Measurements from ENCODE around the gene RDH11. TPM values are rescaled to one million over a fixed set of nuclear protein-coding genes. Genes with fewer than 3 reads are reported as not detected.

The RDH11 gene
- total RNA-seq, 5 donors from 2014 or later (not counting 1 experiment from before 2014, with no cell fraction given) = 26.1 to 44.2 (median 40.0) TPM

- H3K27me3 Mint-ChIP-seq = no peaks in the 10 kb centered on the region
- POLR2A ChIA-PET = interaction anchor here in 1 of 2 donors (1.3 kb wide), 1 partner anchor 15 kb away, joined by 3 read pairs; the partner anchor contains the start of gene RDH11
- no peak overlapping the region for H3K4me3 Mint-ChIP-seq
Observed at GRCh38 chr14:67680121-67680602, 15.4 kb downstream of the RDH11 start.

GRCh38 chr14:67679006-67679405 lies 16.6 kb downstream of the RDH11 start:
- peaks cover 3 to 41% of the 10 kb centered on the region in 2 donors for H3K36me3 ChIP-seq (ENCODE audit: control insufficient read depth in 2 of 2, extremely low read depth in 1 of 2, insufficient read depth in 1 of 2, low read length in 1 of 2)
- Mint-ChIP-seq H3K36me3 (peaks cover 24% of the 10 kb centered on the region), H3K4me1 (peaks cover 13 to 30% (median 25%) of the 10 kb centered on the region in 3 donors), H3K27ac (no peak overlapping the region), H3K4me3 (no peak overlapping the region), H3K27me3 (no peaks in the 10 kb centered on the region), H3K9me3 (no peaks in the 10 kb centered on the region)
- ChIA-PET CTCF (interaction anchor here (0.6 to 1.3 kb wide), 2 partner anchors 14 to 60 kb away, joined by 3 read pairs; no protein-coding TSS in a partner anchor), POLR2A (no interaction called here)
- DNase-seq (no peak), ATAC-seq (replicated peaks in 1 of 4) (no peak)
- no peaks in the 10 kb centered on the region for H3K9me3 ChIP-seq
- H3K27me3 ChIP-seq (replicated peaks in 1 of 2; ENCODE audit: control insufficient read depth in 2 of 2, extremely low read depth in 1 of 2, insufficient read depth in 2 of 2, low read length in 1 of 2) = no peaks in the 10 kb centered on the region
- H3K27ac ChIP-seq (ENCODE audit: low read length) = no peak overlapping the region
- 88% methylated on average over 1 of the region's 2 CpGs for WGBS (ENCODE audit: insufficient coverage)
- H3K4me1 ChIP-seq (ENCODE audit: control insufficient read depth in 1 of 2, extremely low read depth in 1 of 2, insufficient read depth in 2 of 2, low read length in 2 of 2) = peaks cover 0 to 8% of the 10 kb centered on the region in 2 experiments
- no peak overlapping the region for H3K4me3 ChIP-seq (ENCODE audit: control insufficient read depth in 1 of 2, extremely low read depth in 1 of 2, low read length in 1 of 2)

More at GRCh38 chr14:67680121-67680602, 15.4 kb downstream of the RDH11 start:
- CTCF ChIA-PET = interaction anchor here in 1 of 2 donors (0.6 kb wide), 1 partner anchor 19 kb away, joined by 5 read pairs; no protein-coding TSS in a partner anchor
- Mint-ChIP-seq H3K9me3 (no peaks in the 10 kb centered on the region), H3K27ac (peak overlapping the region in 1 of 2 donors; percentile 14), H3K36me3 (peaks cover 31% of the 10 kb centered on the region), H3K4me1 (peaks cover 13 to 30% (median 25%) of the 10 kb centered on the region in 3 donors)
- DNase-seq (no peak), ATAC-seq (replicated peaks in 1 of 4) (peak in 2 of 4 experiments; percentile 20 to 64)
- 19% methylated on average over 2 of the region's 3 CpGs for WGBS (ENCODE audit: insufficient coverage)
- Histone ChIP-seq H3K27ac (ENCODE audit: low read length) (no peak overlapping the region), H3K4me1 (ENCODE audit: control insufficient read depth in 1 of 2, extremely low read depth in 1 of 2, insufficient read depth in 2 of 2, low read length in 2 of 2) (peaks cover 0 to 4% of the 10 kb centered on the region in 2 experiments), H3K27me3 (replicated peaks in 1 of 2; ENCODE audit: control insufficient read depth in 2 of 2, extremely low read depth in 1 of 2, insufficient read depth in 2 of 2, low read length in 1 of 2) (no peaks in the 10 kb centered on the region), H3K36me3 (ENCODE audit: control insufficient read depth in 2 of 2, extremely low read depth in 1 of 2, insufficient read depth in 1 of 2, low read length in 1 of 2) (peaks cover 3 to 45% of the 10 kb centered on the region in 2 donors), H3K4me3 (ENCODE audit: control insufficient read depth in 1 of 2, extremely low read depth in 1 of 2, low read length in 1 of 2) (no peak overlapping the region), H3K9me3 (no peaks in the 10 kb centered on the region)

GRCh38 chr14:67675219-67675582 lies 20.4 kb downstream of the RDH11 start:
- peaks cover 3 to 14% of the 10 kb centered on the region in 2 donors for H3K36me3 ChIP-seq (ENCODE audit: control insufficient read depth in 2 of 2, extremely low read depth in 1 of 2, insufficient read depth in 1 of 2, low read length in 1 of 2)
- Mint-ChIP-seq H3K36me3 (peaks cover 7% of the 10 kb centered on the region), H3K4me1 (peaks cover 40 to 52% (median 45%) of the 10 kb centered on the region in 3 donors), H3K9me3 (no peaks in the 10 kb centered on the region), H3K4me3 (peak overlapping the region; percentile 87 to 88 (median 87)), H3K27ac (peak overlapping the region; percentile 88 to 93), H3K27me3 (no peaks in the 10 kb centered on the region)
- POLR2A ChIA-PET = interaction anchor here in 1 of 2 donors (1.1 kb wide), 1 partner anchor 20 kb away, joined by 5 read pairs; the partner anchor contains the start of gene RDH11
- peak overlapping the region; percentile 95 for H3K27ac ChIP-seq (ENCODE audit: low read length)
- peak overlapping the region; percentile 65 to 69 for H3K4me3 ChIP-seq (ENCODE audit: control insufficient read depth in 1 of 2, extremely low read depth in 1 of 2, low read length in 1 of 2)
- WGBS (ENCODE audit: insufficient coverage) = 40% methylated on average over 13 of the region's 16 CpGs
- CTCF ChIA-PET = interaction anchor here in 1 of 2 donors (0.9 to 1.5 kb wide), 3 partner anchors 18 to 29 kb away, joined by 3 to 4 read pairs (median 4); no protein-coding TSS in a partner anchor
- no peaks in the 10 kb centered on the region for H3K27me3 ChIP-seq (replicated peaks in 1 of 2; ENCODE audit: control insufficient read depth in 2 of 2, extremely low read depth in 1 of 2, insufficient read depth in 2 of 2, low read length in 1 of 2)
- ATAC-seq (replicated peaks in 1 of 4) = peak in 1 of 4 experiments; percentile 1
- no peak for DNase-seq
- no peaks in the 10 kb centered on the region for H3K9me3 ChIP-seq
- peaks cover 8 to 31% of the 10 kb centered on the region in 2 experiments for H3K4me1 ChIP-seq (ENCODE audit: control insufficient read depth in 1 of 2, extremely low read depth in 1 of 2, insufficient read depth in 2 of 2, low read length in 2 of 2)

GRCh38 chr14:67674480-67675218 lies 20.9 kb downstream of the RDH11 start, which contains the start of gene VTI1B:
TSS of gene VTI1B (minus strand) at chr14:67674632. CDS start at chr14:67674489, 143 bp downstream.
- Histone ChIP-seq H3K27ac (ENCODE audit: low read length) (peak within 1 kb of the TSS; percentile 95), H3K9me3 (no peaks in the 10 kb centered on the region), H3K4me3 (ENCODE audit: control insufficient read depth in 1 of 2, extremely low read depth in 1 of 2, low read length in 1 of 2) (peak within 1 kb of the TSS; percentile 65 to 69), H3K27me3 (replicated peaks in 1 of 2; ENCODE audit: control insufficient read depth in 2 of 2, extremely low read depth in 1 of 2, insufficient read depth in 2 of 2, low read length in 1 of 2) (no peaks in the 10 kb centered on the region), H3K4me1 (ENCODE audit: control insufficient read depth in 1 of 2, extremely low read depth in 1 of 2, insufficient read depth in 2 of 2, low read length in 2 of 2) (peaks cover 8 to 31% of the 10 kb centered on the region in 2 experiments), H3K36me3 (ENCODE audit: control insufficient read depth in 2 of 2, extremely low read depth in 1 of 2, insufficient read depth in 1 of 2, low read length in 1 of 2) (peaks cover 3 to 11% of the 10 kb centered on the region in 2 donors)
- WGBS (ENCODE audit: insufficient coverage) = under 1% methylated on average over 87 of the region's 87 CpGs
- ATAC-seq (replicated peaks in 1 of 4) (peak; percentile 94 to 97 (median 96)), DNase-seq (peak; percentile 53 to 88 (median 77))
- H3K4me3 Mint-ChIP-seq = peak within 1 kb of the TSS; percentile 87 to 88 (median 87)
- H3K27me3 Mint-ChIP-seq = no peaks in the 10 kb centered on the region
- H3K4me1 Mint-ChIP-seq = peaks cover 45 to 52% (median 49%) of the 10 kb centered on the region in 3 donors
- H3K9me3 Mint-ChIP-seq = no peaks in the 10 kb centered on the region
- peak within 1 kb of the TSS; percentile 88 to 93 for H3K27ac Mint-ChIP-seq
- CTCF ChIA-PET = interaction anchor here (0.5 to 1.8 kb wide), 7 partner anchors 18 to 247 kb away, joined by 3 to 7 read pairs (median 4); partner anchors contain the start of genes ARG2 (in 1 of the 2) and PIGH (in 1 of the 2)
- peaks cover 7% of the 10 kb centered on the region for H3K36me3 Mint-ChIP-seq
- POLR2A ChIA-PET = interaction anchor here in 1 of 2 donors (1.1 to 1.4 kb wide), 2 partner anchors 21 kb away, joined by 5 read pairs; partner anchors contain the start of gene RDH11

- no peaks in the 10 kb centered on the region for H3K9me3 ChIP-seq
- Mint-ChIP-seq H3K4me1 (peaks cover 50 to 57% (median 55%) of the 10 kb centered on the region in 3 donors), H3K27me3 (no peaks in the 10 kb centered on the region), H3K27ac (peak overlapping the region; percentile 83 to 93), H3K4me3 (peak overlapping the region; percentile 87 to 88 (median 87)), H3K9me3 (no peaks in the 10 kb centered on the region), H3K36me3 (peaks cover 7% of the 10 kb centered on the region)
- ChIA-PET POLR2A (interaction anchor here in 1 of 2 donors (1.4 kb wide), 1 partner anchor 21 kb away, joined by 5 read pairs; the partner anchor contains the start of gene RDH11), CTCF (interaction anchor here in 1 of 2 donors (1.0 to 1.8 kb wide), 6 partner anchors 19 to 247 kb away, joined by 3 to 7 read pairs (median 4); partner anchors contain the start of genes ARG2, PIGH and RDH11)
- H3K27ac ChIP-seq (ENCODE audit: low read length) = peak overlapping the region; percentile 95
- peak overlapping the region; percentile 65 to 69 for H3K4me3 ChIP-seq (ENCODE audit: control insufficient read depth in 1 of 2, extremely low read depth in 1 of 2, low read length in 1 of 2)
- no peaks in the 10 kb centered on the region for H3K27me3 ChIP-seq (replicated peaks in 1 of 2; ENCODE audit: control insufficient read depth in 2 of 2, extremely low read depth in 1 of 2, insufficient read depth in 2 of 2, low read length in 1 of 2)
- ATAC-seq (replicated peaks in 1 of 4) (peak; percentile 52 to 63 (median 60)), DNase-seq (peak in 29 of 35 experiments; percentile 10 to 67 (median 31))
- H3K36me3 ChIP-seq (ENCODE audit: control insufficient read depth in 2 of 2, extremely low read depth in 1 of 2, insufficient read depth in 1 of 2, low read length in 1 of 2) = peaks cover 2 to 11% of the 10 kb centered on the region in 2 donors
- peaks cover 8 to 34% of the 10 kb centered on the region in 2 experiments for H3K4me1 ChIP-seq (ENCODE audit: control insufficient read depth in 1 of 2, extremely low read depth in 1 of 2, insufficient read depth in 2 of 2, low read length in 2 of 2)
- WGBS (ENCODE audit: insufficient coverage) = under 1% methylated on average over 25 of the region's 25 CpGs
Observed at GRCh38 chr14:67674139-67674479, 21.5 kb downstream of the RDH11 start.
